Activated T-cell treated with anti-CD3 and anti-CD28 coated beads for 24 hours (primary cell): ENCODE measurements around the gene ACVRL1.

Experiments
- DNase-seq: peaks from one replicate; pipeline ENCODE4 v3.0.0-alpha.2; 2020; ENCODE audit warnings: low read depth

ACVRL1 gene

GRCh38 chr12:51942501-51943000 is 35.2 kb downstream of the ACVRL1 start:
- no peak for DNase-seq

- no peak for DNase-seq
Observed at GRCh38 chr12:51943346-51943745, 36.0 kb downstream of the ACVRL1 start.

- DNase-seq: no peak
Observed at GRCh38 chr12:51944608-51945233, 37.4 kb downstream of the ACVRL1 start.

GRCh38 chr12:51947246-51947996 is 40.1 kb downstream of the ACVRL1 start:
- DNase-seq: no peak

- no peak for DNase-seq
Observed at GRCh38 chr12:51948066-51948465, 40.8 kb downstream of the ACVRL1 start.

- DNase-seq: no peak
Observed at GRCh38 chr12:51949342-51950030, 42.2 kb downstream of the ACVRL1 start.

GRCh38 chr12:51950682-51951198 is 43.4 kb downstream of the ACVRL1 start:
- DNase-seq: no peak

- peak; percentile 87 for DNase-seq
Observed at GRCh38 chr12:51951199-51951842, 44.0 kb downstream of the ACVRL1 start, which contains the start of gene ACVR1B. Gene ACVR1B, plus strand, starts transcription at chr12:51951699. Its CDS starts 45 bp downstream, at chr12:51951744.

- DNase-seq: no peak
Observed at GRCh38 chr12:51951843-51952722, 44.8 kb downstream of the ACVRL1 start.

GRCh38 chr12:51953089-51953488 is 45.8 kb downstream of the ACVRL1 start:
- no peak for DNase-seq

- DNase-seq: no peak
Observed at GRCh38 chr12:51953864-51954263, 46.6 kb downstream of the ACVRL1 start.

GRCh38 chr12:51954561-51955361 is 47.5 kb downstream of the ACVRL1 start:
- no peak for DNase-seq

GRCh38 chr12:51955702-51956101 is 48.4 kb downstream of the ACVRL1 start:
- no peak for DNase-seq

- DNase-seq: no peak
Observed at GRCh38 chr12:51958542-51958941, 51.2 kb downstream of the ACVRL1 start.

GRCh38 chr12:51959211-51959610 is 51.9 kb downstream of the ACVRL1 start:
- no peak for DNase-seq

- DNase-seq: no peak
Observed at GRCh38 chr12:51959921-51960320, 52.6 kb downstream of the ACVRL1 start.

GRCh38 chr12:51960488-51960887 is 53.2 kb downstream of the ACVRL1 start:
- no peak for DNase-seq

GRCh38 chr12:51960890-51961289 is 53.6 kb downstream of the ACVRL1 start:
- DNase-seq: no peak

GRCh38 chr12:51961834-51962233 is 54.5 kb downstream of the ACVRL1 start:
- no peak for DNase-seq

- DNase-seq: no peak
Observed at GRCh38 chr12:51962737-51963136, 55.4 kb downstream of the ACVRL1 start.
